GM23338 (cell line): ENCODE measurements around the gene NIPSNAP3A. TPM values are rescaled to one million over a fixed set of nuclear protein-coding genes. Genes with fewer than 3 reads are reported as not detected.

Experiments
- ATAC-seq: fragments of 200-7000 bp; cut with Tn5 transposase; 3 replicates; pipeline ENCODE4 v1.9.1; 2020
- DNase-seq: peaks from one replicate; pipeline ENCODE4 v3.0.0-alpha.2; 2015; ENCODE audit warnings: low spot score
- H2AFZ ChIP-seq: fragments of 200-600 bp; sonication (generic); 2 replicates; pipeline ENCODE4 v1.8.0; 2016; ENCODE audit warnings: antibody characterized with exemption, mild to moderate bottlenecking, moderate library complexity
- H3F3A ChIP-seq: fragments of 200-600 bp; sonication (generic); replicated peaks from 2 replicates; pipeline ENCODE4 v1.8.0; 2017; ENCODE audit warnings: antibody characterized with exemption, mixed run types, low read depth
- H3K27ac ChIP-seq: fragments of 200-600 bp; sonication (generic); 2 replicates; pipeline ENCODE4 v1.6.1; 2016; ENCODE audit warnings: low read depth
- H3K27me3 ChIP-seq: fragments of 200-600 bp; sonication (generic); 2 replicates; pipeline ENCODE4 v1.8.0; 2016; ENCODE audit warnings: mild to moderate bottlenecking, mixed run types, moderate library complexity; ENCODE audit not compliant: insufficient read depth
- H3K36me3 ChIP-seq: fragments of 200-600 bp; sonication (generic); 2 replicates; pipeline ENCODE4 v1.8.0; 2016; ENCODE audit warnings: mild to moderate bottlenecking; ENCODE audit not compliant: insufficient read depth
- H3K4me1 ChIP-seq: fragments of 200-600 bp; sonication (generic); 2 replicates; pipeline ENCODE4 v1.8.0; 2016; ENCODE audit warnings: mild to moderate bottlenecking, moderate library complexity; ENCODE audit not compliant: insufficient read depth
- H3K4me2 ChIP-seq: fragments of 200-600 bp; sonication (generic); 2 replicates; pipeline ENCODE4 v1.7.1; 2017; ENCODE audit warnings: mixed run types
- H3K4me3 ChIP-seq: fragments of 200-600 bp; sonication (generic); 2 replicates; pipeline ENCODE4 v1.6.1; 2016; ENCODE audit warnings: mixed run types
- H3K79me2 ChIP-seq: fragments of 200-600 bp; sonication (generic); replicated peaks from 2 replicates; pipeline ENCODE4 v1.8.0; 2017; ENCODE audit warnings: mild to moderate bottlenecking; ENCODE audit not compliant: insufficient read depth
- H3K9me2 ChIP-seq: fragments of 200-600 bp; sonication (generic); 2 replicates; pipeline ENCODE4 v1.8.0; 2017; ENCODE audit not compliant: insufficient read depth
- H4K20me1 ChIP-seq: fragments of 200-600 bp; sonication (generic); replicated peaks from 2 replicates; pipeline ENCODE4 v1.8.0; 2017; ENCODE audit warnings: mild to moderate bottlenecking; ENCODE audit not compliant: insufficient read depth
- H3K27ac Mint-ChIP-seq: 2 replicates; pipeline ENCODE4 v1.8.0; 2020; ENCODE audit warnings: inconsistent platforms, mild to moderate bottlenecking, moderate library complexity, mixed read lengths
- H3K27me3 Mint-ChIP-seq: 3 replicates; pipeline ENCODE4 v1.8.0; 2022; ENCODE audit warnings: low read depth, mild to moderate bottlenecking, moderate library complexity, mixed read lengths, inconsistent platforms; ENCODE audit not compliant: insufficient read depth, poor library complexity
- H3K36me3 Mint-ChIP-seq: 3 replicates; pipeline ENCODE4 v1.8.0; 2021; ENCODE audit warnings: low read depth, mild to moderate bottlenecking, inconsistent platforms, moderate library complexity, mixed read lengths
- H3K4me1 Mint-ChIP-seq: 3 replicates; pipeline ENCODE4 v1.8.0; 2020; ENCODE audit warnings: mild to moderate bottlenecking, inconsistent platforms, mixed read lengths
- H3K4me3 Mint-ChIP-seq: 3 replicates; pipeline ENCODE4 v1.8.0; 2021; ENCODE audit warnings: moderate library complexity, mild to moderate bottlenecking, inconsistent platforms, mixed read lengths
- H3K9me3 Mint-ChIP-seq: 3 replicates; pipeline ENCODE4 v1.8.0; 2020; ENCODE audit warnings: moderate library complexity, mild to moderate bottlenecking, inconsistent platforms, mixed read lengths
- CREB1 ChIP-seq: fragments of 250-450 bp; sonication (Bioruptor Pico); IDR thresholded peaks from 2 replicates; pipeline ENCODE4 v1.5.0; 2020; ENCODE audit warnings: low read depth, mild to moderate bottlenecking, moderate library complexity
- CTCF ChIP-seq, 2 experiments: fragments of 200-600 bp in 1 of 2; sonication (generic) in 1 of 2; conservative IDR thresholded peaks; 2 replicates each; pipeline versions ENCODE4 v1.5.1 to v1.6.1; 2016 to 2017; ENCODE audit warnings: antibody characterized with exemption in 2 of 2, low read depth in 2 of 2, mild to moderate bottlenecking in 2 of 2, moderate library complexity in 1 of 2
- ETS1 ChIP-seq: IDR thresholded peaks from 2 replicates; pipeline ENCODE4 v1.6.1; 2016; ENCODE audit warnings: antibody characterized with exemption
- EZH2 ChIP-seq: fragments of 200-600 bp; sonication (generic); IDR thresholded peaks from one replicate; pipeline ENCODE4 v1.8.0; 2017; ENCODE audit warnings: antibody characterized with exemption, mild to moderate bottlenecking, low read depth; ENCODE audit not compliant: unreplicated experiment
- EZH2phosphoT487 ChIP-seq: fragments of 200-600 bp; sonication (generic); IDR thresholded peaks from one replicate; pipeline ENCODE4 v1.8.1; 2018; ENCODE audit warnings: antibody characterized with exemption; ENCODE audit not compliant: unreplicated experiment
- JUNB ChIP-seq: IDR thresholded peaks from one replicate; pipeline ENCODE4 v1.6.1; 2016; ENCODE audit warnings: antibody characterized with exemption; ENCODE audit not compliant: unreplicated experiment
- NANOG ChIP-seq: IDR thresholded peaks from 2 replicates; pipeline ENCODE4 v1.6.1; 2016; ENCODE audit warnings: antibody characterized with exemption, borderline replicate concordance
- POLR2AphosphoS5 ChIP-seq: IDR thresholded peaks from 2 replicates; pipeline ENCODE4 v1.6.1; 2016; ENCODE audit warnings: antibody characterized with exemption, low read depth
- REST ChIP-seq: IDR thresholded peaks from one replicate; pipeline ENCODE4 v1.6.1; 2018; ENCODE audit warnings: antibody characterized with exemption; ENCODE audit not compliant: unreplicated experiment
- STAT1 ChIP-seq: IDR thresholded peaks from one replicate; pipeline ENCODE4 v1.6.1; 2016; ENCODE audit warnings: antibody characterized with exemption; ENCODE audit not compliant: unreplicated experiment
- ZNF114 ChIP-seq: fragments of 250-450 bp; sonication (Bioruptor Pico); IDR thresholded peaks from 2 replicates; pipeline ENCODE4 v1.5.0; 2020; ENCODE audit warnings: mild to moderate bottlenecking, moderate library complexity
- ZNF331 ChIP-seq: fragments of 250-450 bp; sonication (Bioruptor Pico); IDR thresholded peaks from 2 replicates; pipeline ENCODE4 v1.5.0; 2020; ENCODE audit warnings: low read depth, mild to moderate bottlenecking, moderate library complexity
- ZNF462 ChIP-seq: fragments of 250-450 bp; sonication (Bioruptor Pico); IDR thresholded peaks from 2 replicates; pipeline ENCODE4 v1.5.0; 2020; ENCODE audit warnings: mild to moderate bottlenecking, moderate library complexity
- polyA plus RNA-seq: library from polyadenylated mRNA; unstranded; fragments of >200 nt; fragmentation: Nextera tagmentation; extraction: Ambion mirVana; gene quantifications from 2 replicates; pipeline ENCODE4 v1.2.1, GENCODE V29; 2016
- total RNA-seq: library from RNA; depleted of rRNA; stranded (reverse); fragments of >200 nt; shearing (Covaris generic); gene quantifications from 2 replicates; pipeline ENCODE4 v1.2.3, GENCODE V29; 2014

NIPSNAP3A gene
- total and polyA plus RNA-seq, 2 experiments from 2014 or later: 9.6 to 13.0 TPM

GRCh38 chr9:104776797-104777196, 29.3 kb downstream of the NIPSNAP3A start:
- Histone ChIP-seq H3K9me2 (no peaks in the 10 kb centered on the region), H3K79me2 (no peaks in the 10 kb centered on the region), H3K27me3 (no peaks in the 10 kb centered on the region), H3K4me3 (no peak overlapping the region), H4K20me1 (no peaks in the 10 kb centered on the region), H3K4me1 (no peaks in the 10 kb centered on the region), H3F3A (no peaks in the 10 kb centered on the region), H2AFZ (no peak overlapping the region), H3K27ac (no peak overlapping the region), H3K4me2 (no peak overlapping the region), H3K36me3 (no peaks in the 10 kb centered on the region)
- DNase-seq: no peak
- no peak overlapping the region for H3K4me3 Mint-ChIP-seq
- H3K27ac Mint-ChIP-seq: no peak overlapping the region
- H3K4me1 Mint-ChIP-seq: no peaks in the 10 kb centered on the region
- H3K27me3 Mint-ChIP-seq: no peaks in the 10 kb centered on the region
- H3K36me3 Mint-ChIP-seq: no peaks in the 10 kb centered on the region
- TF ChIP-seq EZH2 (no peak), ZNF462 (CRISPR knock-in tag) (no peak), POLR2AphosphoS5 (no peak), STAT1 (no peak), ETS1 (no peak), CTCF (conservative IDR thresholded peaks at IDR 0.05; ENCODE audit: low read depth in 2 of 2) (no peak), ZNF114 (CRISPR knock-in tag) (no peak), ZNF331 (CRISPR knock-in tag) (no peak), JUNB (no peak), CREB1 (no peak), REST (no peak), NANOG (no peak), EZH2phosphoT487 (no peak)
- H3K9me3 Mint-ChIP-seq: no peaks in the 10 kb centered on the region
- no peak for ATAC-seq
